CD4-positive, alpha-beta T cell treated with Interleukin-4 for 1 hour (primary cell): ENCODE data around the gene SMOC1.
A peak's percentile ranks its signal among the peaks of the same experiment; 100 is the strongest.

ENCODE experiments used
- DNase-seq, 2 donors: peaks; one replicate each; pipeline ENCODE4 v3.0.0-alpha.2; 2020 to 2022

SMOC1 gene

GRCh38 chr14:70047598-70048312, 168.5 kb downstream of the SMOC1 start:
- no peak for DNase-seq

- DNase-seq = no peak
Observed at GRCh38 chr14:70048313-70048654, 169.1 kb downstream of the SMOC1 start.

GRCh38 chr14:70049605-70050004, 170.4 kb downstream of the SMOC1 start:
- DNase-seq = no peak

- DNase-seq = no peak
Observed at GRCh38 chr14:70050136-70050535, 170.9 kb downstream of the SMOC1 start.

- DNase-seq = no peak
Observed at GRCh38 chr14:70052990-70053389, 173.8 kb downstream of the SMOC1 start.

GRCh38 chr14:70057519-70058136, 178.4 kb downstream of the SMOC1 start:
- DNase-seq = no peak

- DNase-seq = no peak
Observed at GRCh38 chr14:70059545-70059944, 180.3 kb downstream of the SMOC1 start.

GRCh38 chr14:70061108-70061507, 181.9 kb downstream of the SMOC1 start:
- DNase-seq = no peak

- DNase-seq = no peak
Observed at GRCh38 chr14:70064136-70064865, 185.1 kb downstream of the SMOC1 start.

- no peak for DNase-seq
Observed at GRCh38 chr14:70067810-70068209, 188.6 kb downstream of the SMOC1 start.

GRCh38 chr14:70069186-70069585, 190.0 kb downstream of the SMOC1 start:
- no peak for DNase-seq

- DNase-seq = peak; percentile 9 to 16
Observed at GRCh38 chr14:70073924-70074566, 194.8 kb downstream of the SMOC1 start.

GRCh38 chr14:70077005-70077404, 197.8 kb downstream of the SMOC1 start:
- DNase-seq = no peak

GRCh38 chr14:70077720-70078119, 198.5 kb downstream of the SMOC1 start:
- no peak for DNase-seq

- no peak for DNase-seq
Observed at GRCh38 chr14:70078329-70078728, 199.1 kb downstream of the SMOC1 start.

- no peak for DNase-seq
Observed at GRCh38 chr14:70080076-70080475, 200.9 kb downstream of the SMOC1 start.
